Right atrium auricular region (tissue), 2 donors: ENCODE results near the gene BCLAF1. TPM values are rescaled to one million over a fixed set of nuclear protein-coding genes. Genes with fewer than 3 reads are reported as not detected.

Experiments used
- DNase-seq: peaks from one replicate; pipeline ENCODE4 v3.0.0-alpha.2; 2019; ENCODE audit warnings: low spot score
- H3K27ac ChIP-seq, 2 donors: fragments of 200-600 bp; sonication (generic); 1 replicate in 1 of 2; 2 replicates in 1 of 2; pipeline ENCODE4 v1.5.1; 2016 to 2019
- H3K27me3 ChIP-seq, 2 donors: fragments of 200-600 bp; sonication (generic); one replicate each; pipeline versions ENCODE4 v1.5.1 to v1.6.0; 2017 to 2019
- H3K36me3 ChIP-seq: fragments of 200-600 bp; sonication (generic); one replicate; pipeline ENCODE4 v1.5.1; 2016
- H3K4me1 ChIP-seq, 2 donors: fragments of 200-600 bp; sonication (generic); one replicate each; pipeline versions ENCODE4 v1.5.1 to v1.6.0; 2017 to 2019
- H3K4me3 ChIP-seq, 2 donors: fragments of 200-600 bp; sonication (generic); 1 replicate in 1 of 2; 2 replicates in 1 of 2; pipeline ENCODE4 v1.5.1; 2017 to 2019; ENCODE audit warnings: mild to moderate bottlenecking in 1 of 2, moderate library complexity in 1 of 2
- H3K9me3 ChIP-seq, 2 donors: fragments of 200-600 bp; sonication (generic); one replicate each; pipeline ENCODE4 v1.5.1; 2019
- CTCF ChIP-seq, 2 donors: fragments of 200-600 bp; sonication (generic); IDR thresholded peaks; one replicate each; pipeline ENCODE4 v1.5.1; 2019; ENCODE audit warnings: antibody characterized with exemption in 2 of 2
- total RNA-seq, 2 donors: library from RNA; depleted of rRNA; stranded (reverse); fragments of >200 nt; gene quantifications; one replicate each; pipeline ENCODE4 v1.1.0, GENCODE V29; 2016

Gene BCLAF1
- total RNA-seq, 2 donors from 2014 or later, result 47.9 to 49.4 TPM

GRCh38 chr6:136307351-136307750 is 17.7 kb upstream of the BCLAF1 start:
- no peaks in the 10 kb centered on the region for H3K36me3 ChIP-seq
- no peak for TF ChIP-seq CTCF (IDR thresholded peaks at IDR 0.05)
- no peak overlapping the region for H3K27ac ChIP-seq

GRCh38 chr6:136306466-136306865 is 16.8 kb upstream of the BCLAF1 start:
- Histone ChIP-seq H3K27ac (no peak overlapping the region), H3K4me3 (no peak overlapping the region), H3K36me3 (no peaks in the 10 kb centered on the region), H3K27me3 (no peaks in the 10 kb centered on the region), H3K4me1 (no peaks in the 10 kb centered on the region), H3K9me3 (no peaks in the 10 kb centered on the region)
- TF ChIP-seq CTCF (IDR thresholded peaks at IDR 0.05), result no peak
- no peak for DNase-seq

More at GRCh38 chr6:136307351-136307750, 17.7 kb upstream of the BCLAF1 start:
- DNase-seq, result no peak
- Histone ChIP-seq H3K9me3 (no peaks in the 10 kb centered on the region), H3K4me3 (no peak overlapping the region), H3K27me3 (no peaks in the 10 kb centered on the region), H3K4me1 (no peaks in the 10 kb centered on the region)

GRCh38 chr6:136304410-136304809 is 14.8 kb upstream of the BCLAF1 start:
- TF ChIP-seq CTCF (IDR thresholded peaks at IDR 0.05), result no peak
- H3K4me1 ChIP-seq, result no peaks in the 10 kb centered on the region
- DNase-seq, result no peak
- H3K4me3 ChIP-seq, result no peak overlapping the region
- no peaks in the 10 kb centered on the region for H3K9me3 ChIP-seq
- H3K27me3 ChIP-seq, result no peaks in the 10 kb centered on the region
- no peak overlapping the region for H3K27ac ChIP-seq
- no peaks in the 10 kb centered on the region for H3K36me3 ChIP-seq

GRCh38 chr6:136303516-136303915 is 13.9 kb upstream of the BCLAF1 start:
- no peak for DNase-seq
- no peak overlapping the region for H3K27ac ChIP-seq
- TF ChIP-seq CTCF (IDR thresholded peaks at IDR 0.05), result no peak

GRCh38 chr6:136294621-136295020 is 5.0 kb upstream of the BCLAF1 start:
- no peak overlapping the region for H3K4me3 ChIP-seq
- H3K36me3 ChIP-seq, result no peaks in the 10 kb centered on the region
- H3K9me3 ChIP-seq, result no peaks in the 10 kb centered on the region
- H3K27me3 ChIP-seq, result no peaks in the 10 kb centered on the region
- TF ChIP-seq CTCF (IDR thresholded peaks at IDR 0.05), result no peak
- DNase-seq, result no peak
- peaks cover 0 to 10% of the 10 kb centered on the region in 2 donors for H3K4me1 ChIP-seq
- no peak overlapping the region for H3K27ac ChIP-seq

More at GRCh38 chr6:136303516-136303915, 13.9 kb upstream of the BCLAF1 start:
- H3K27me3 ChIP-seq, result no peaks in the 10 kb centered on the region
- no peaks in the 10 kb centered on the region for H3K4me1 ChIP-seq
- no peaks in the 10 kb centered on the region for H3K36me3 ChIP-seq
- H3K4me3 ChIP-seq, result no peak overlapping the region
- H3K9me3 ChIP-seq, result no peaks in the 10 kb centered on the region

- TF ChIP-seq CTCF (IDR thresholded peaks at IDR 0.05), result no peak
- H3K4me3 ChIP-seq, result peak overlapping the region; percentile 93 to 98
- DNase-seq, result peak; percentile 81
- H3K4me1 ChIP-seq, result peaks cover 0 to 40% of the 10 kb centered on the region in 2 donors
- H3K27ac ChIP-seq, result peak overlapping the region; percentile 100
- H3K36me3 ChIP-seq, result no peaks in the 10 kb centered on the region
- H3K9me3 ChIP-seq, result no peaks in the 10 kb centered on the region
- H3K27me3 ChIP-seq, result no peaks in the 10 kb centered on the region
Measured at GRCh38 chr6:136290410-136291010, 864 bp upstream of the BCLAF1 start.
